HG03060 (cell line): ENCODE data around the gene CAPS.

ENCODE experiments used
- ATAC-seq: cut with Tn5 transposase; IDR thresholded peaks from one replicate; pipeline ENCODE4 v1.9.1; 2021; ENCODE audit warnings: low read depth, moderate number of reproducible peaks; ENCODE audit not compliant: unreplicated experiment

Gene CAPS

GRCh38 chr19:5891938-5892771 is 21.9 kb upstream of the CAPS start:
- no peak for ATAC-seq

DNA sequence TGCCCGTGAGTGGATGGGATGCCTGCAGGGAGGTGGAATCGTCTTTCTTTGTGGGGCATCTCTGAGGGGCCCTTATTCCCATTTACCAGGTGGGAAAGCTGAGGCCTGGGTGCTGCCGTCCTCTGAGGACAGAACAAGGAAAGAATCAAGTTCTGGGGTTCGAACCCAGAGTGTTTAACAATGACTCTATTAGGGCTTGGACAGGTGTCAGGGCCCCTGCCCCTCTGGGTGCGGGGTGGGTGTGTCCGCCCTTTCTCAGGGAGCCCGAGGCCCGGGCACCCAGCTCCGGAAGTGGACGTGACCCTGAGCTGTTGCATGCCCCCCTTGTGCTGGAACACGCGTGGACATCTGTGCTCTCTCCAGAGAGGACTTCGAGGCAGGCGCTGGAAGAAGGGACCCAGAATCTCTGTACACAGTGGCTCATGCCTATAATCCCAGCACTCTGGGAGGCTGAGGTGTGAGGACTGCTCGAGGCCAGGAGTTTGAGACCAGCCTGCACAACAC is 21.2 kb upstream of the CAPS start:
- no peak for ATAC-seq

DNA sequence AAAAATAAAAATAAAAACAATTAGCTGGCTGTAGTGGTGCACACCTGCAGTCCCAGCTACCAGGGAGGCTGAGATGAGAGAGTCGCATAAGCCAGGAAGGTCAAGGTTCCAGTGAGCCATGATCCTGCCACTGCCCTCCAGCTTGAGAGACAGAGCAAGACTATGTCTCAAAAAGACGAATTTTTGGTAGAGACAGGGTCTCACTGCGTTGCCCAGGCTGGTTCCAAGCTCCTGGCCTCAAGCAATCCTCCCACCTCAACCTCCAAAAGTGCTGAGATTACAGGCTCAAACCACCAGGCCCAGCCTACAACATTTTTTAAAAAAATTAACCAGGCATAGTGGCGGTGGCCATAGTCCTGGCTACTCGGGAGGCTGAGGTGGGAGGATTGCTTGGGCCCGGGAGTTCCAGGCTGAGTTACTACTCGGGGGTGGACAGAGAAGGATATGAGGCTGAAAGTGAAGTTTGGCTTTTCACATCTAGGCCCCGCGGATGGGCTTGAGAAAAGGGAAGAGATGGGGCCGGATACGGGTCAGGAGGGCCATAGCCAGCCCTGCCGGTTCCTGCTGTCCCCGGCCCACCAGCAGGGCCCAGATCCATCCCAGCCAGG is 20.7 kb upstream of the CAPS start:
- no peak for ATAC-seq

DNA sequence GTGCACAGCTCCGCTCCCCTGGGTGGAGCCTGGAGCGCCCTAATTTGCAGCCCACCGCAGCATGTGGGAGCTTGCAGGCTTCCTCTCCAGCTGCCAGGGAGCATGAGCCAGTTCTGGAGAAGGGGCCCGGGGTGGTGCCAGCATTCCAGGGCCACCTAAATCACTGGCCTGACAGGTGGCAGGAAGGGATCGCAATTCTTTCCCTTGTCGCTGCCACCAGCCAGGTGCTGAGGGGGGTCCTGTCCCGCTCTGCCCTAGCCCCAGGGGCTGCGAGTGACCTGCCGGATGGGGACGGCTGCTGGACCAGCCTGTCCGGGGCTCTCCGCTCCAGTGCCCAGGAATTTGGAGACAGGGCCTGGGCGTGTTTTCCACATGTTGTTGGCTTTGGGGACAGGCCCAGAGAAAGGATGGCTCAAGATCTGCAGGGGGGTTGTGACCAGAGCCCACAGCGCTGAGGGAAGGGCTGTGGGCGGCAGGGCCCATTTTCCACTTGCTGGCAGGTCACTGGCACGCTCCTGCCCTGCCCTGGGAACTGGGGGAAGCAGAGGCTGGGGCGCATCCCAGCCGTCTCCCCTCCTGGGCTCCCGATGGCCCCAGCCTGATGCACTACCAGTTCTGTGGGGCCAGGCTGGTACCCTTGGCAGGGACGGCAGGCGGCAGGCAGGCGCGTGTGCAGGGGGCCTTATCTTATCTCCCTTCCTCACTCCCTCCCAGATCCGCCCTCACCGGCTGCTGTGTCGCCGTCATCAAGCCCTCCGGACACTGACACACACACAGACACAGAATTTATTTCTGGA is 19.9 kb upstream of the CAPS start:
- no peak for ATAC-seq

GRCh38 chr19:5894704-5895349 is 19.2 kb upstream of the CAPS start:
- ATAC-seq, result no peak

DNA sequence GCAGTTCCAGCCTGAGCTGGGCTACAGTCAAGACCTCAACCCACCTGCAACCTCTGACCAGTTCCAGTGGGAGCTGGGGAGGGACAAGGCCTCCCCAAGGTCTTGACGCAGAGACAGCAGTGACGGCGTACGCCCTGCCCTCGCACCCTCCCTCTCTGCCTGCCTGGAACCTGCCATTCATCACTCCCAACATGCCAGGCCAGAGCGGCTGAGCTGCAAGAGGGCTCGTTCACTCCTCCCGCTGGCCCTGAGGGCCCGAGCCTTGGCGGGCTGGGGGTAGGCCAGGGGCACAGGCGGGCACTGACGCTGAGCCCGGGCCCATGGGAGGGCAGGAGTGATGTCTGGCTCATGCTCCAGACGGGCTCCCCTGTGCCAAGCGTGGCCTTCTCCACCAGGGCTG is 18.6 kb upstream of the CAPS start:
- ATAC-seq, result no peak

DNA sequence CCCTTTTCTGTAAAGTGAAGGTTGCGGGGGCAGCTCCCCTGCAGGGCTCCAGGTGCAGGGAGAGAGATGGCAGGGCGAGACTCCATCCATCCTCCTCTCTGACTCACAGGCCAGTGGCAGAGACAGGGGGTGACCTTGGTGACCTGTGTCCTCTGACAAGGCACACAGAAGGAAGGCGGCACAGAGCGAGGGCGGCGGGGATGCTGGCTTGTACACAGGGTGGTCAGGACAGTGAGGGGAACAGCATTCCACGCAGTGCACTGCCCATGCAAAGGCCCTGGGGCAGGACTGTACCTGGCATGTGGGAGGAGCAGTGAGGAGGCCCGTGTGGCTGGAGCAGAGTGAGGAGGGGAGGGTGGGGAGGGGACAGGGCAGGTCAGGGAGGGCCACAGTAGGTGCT is 18.2 kb upstream of the CAPS start:
- no peak for ATAC-seq

GRCh38 chr19:5896365-5897076 is 17.5 kb upstream of the CAPS start:
- no peak for ATAC-seq

DNA sequence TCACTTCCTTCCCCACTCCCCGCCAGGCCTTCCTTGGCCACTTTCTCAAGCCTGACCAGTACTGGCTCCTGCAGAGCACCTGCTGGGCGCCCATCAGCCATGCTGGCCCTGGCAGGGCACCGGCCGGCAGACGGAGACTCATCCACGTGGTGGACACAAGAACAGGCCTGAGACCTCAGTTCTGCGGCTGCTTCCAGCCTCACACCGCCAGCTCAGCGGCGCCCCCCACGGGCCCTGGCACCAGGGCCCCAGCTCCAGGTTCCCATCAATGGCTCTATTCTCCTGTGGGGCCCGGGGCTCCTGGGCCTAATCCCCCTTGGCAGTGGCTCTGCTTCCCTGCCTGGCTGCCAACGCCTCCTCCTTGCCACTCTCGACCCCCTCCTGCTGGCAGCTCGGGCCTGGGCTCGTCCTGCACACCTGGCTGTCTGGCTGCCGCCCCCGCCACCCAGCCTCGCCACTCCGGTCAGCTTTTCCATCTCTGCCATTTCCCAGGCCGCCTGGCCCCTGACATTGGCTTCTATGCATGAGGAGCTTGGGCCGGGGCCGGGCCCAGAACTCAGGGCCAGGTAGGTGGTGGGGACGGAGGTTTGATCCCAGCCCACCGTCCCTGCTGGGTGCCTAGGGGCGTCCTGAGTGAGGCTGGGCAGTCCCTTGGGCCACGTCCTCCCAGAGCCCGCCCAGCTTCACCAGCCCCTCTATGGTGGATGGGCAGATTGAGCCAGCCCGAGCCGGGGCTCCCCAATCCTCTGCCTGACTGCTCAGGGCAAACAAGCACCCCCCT is 16.7 kb upstream of the CAPS start:
- ATAC-seq, result no peak

DNA sequence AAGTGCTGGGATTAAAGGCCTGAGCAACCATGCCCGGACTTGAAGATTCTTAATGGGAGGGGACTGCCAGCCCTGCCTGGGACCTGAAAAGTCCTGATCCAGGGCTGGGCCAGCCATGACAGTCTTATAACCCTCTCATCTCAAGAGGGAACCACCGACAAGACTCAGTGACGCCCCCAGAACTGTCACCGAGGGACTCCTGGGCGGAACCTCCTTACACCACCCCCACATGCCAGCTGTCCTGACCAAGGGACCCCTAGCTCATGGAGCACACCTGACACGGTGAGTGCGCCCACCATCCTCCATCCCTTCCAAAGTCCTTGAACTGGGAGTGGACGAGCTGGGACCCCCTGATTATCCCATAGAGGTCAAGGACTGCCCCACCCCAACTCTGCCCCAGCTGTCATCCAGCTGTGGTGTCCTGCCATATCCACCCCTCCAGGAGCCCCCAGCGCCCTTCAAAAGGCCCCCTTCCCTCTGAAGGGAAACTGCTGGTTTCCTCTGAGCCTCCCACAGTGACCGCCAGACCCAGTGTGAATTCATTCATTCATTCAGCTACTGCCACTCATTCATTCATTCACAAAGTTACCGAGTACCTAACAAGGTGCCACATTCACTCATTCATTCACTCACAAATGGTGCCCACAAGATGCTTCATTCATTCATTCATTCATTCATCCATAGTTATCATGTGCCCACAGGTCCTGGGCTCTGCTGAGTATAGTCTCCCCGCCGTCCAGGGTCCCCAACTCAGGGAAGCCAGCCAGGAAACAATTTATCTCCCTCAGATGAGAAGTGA is 14.1 kb upstream of the CAPS start:
- ATAC-seq, result no peak

GRCh38 chr19:5900976-5901375 is 13.1 kb upstream of the CAPS start:
- ATAC-seq, result no peak

GRCh38 chr19:5903056-5903623 is 10.9 kb upstream of the CAPS start:
- ATAC-seq, result no peak

DNA sequence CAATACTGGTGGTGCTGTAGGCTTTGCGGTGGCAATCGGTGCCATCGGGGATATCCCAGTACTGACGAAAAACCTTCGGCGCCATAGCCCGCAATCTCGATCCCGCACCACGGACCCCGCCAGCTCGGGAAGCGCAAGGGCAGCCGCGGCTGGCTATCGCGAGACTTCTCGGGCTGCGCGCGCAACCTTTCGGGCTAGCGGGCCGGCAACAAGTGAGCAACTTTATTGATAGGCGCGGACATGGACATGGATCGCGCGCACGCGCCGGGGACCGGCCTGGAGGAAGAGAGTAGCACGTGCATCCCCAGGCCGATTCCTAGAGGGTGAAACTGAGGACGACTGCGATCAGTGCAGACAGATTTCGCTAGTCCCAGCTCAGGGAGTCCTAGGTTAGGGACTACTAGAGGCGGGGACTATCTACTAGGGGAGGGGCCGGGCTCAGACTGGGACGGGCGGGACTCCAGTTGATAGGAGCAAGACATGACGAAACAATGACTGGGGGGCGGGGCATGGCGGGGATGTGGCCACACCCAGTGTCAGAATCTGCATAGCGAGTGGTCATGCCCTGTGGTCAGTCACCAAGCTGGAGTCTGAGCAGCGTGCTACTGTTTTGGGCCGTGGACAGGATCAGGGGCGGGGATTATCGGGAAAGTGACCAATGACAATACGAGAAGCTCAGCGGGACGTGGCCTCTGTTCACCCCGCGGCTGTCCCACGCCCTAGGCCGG is 10.3 kb upstream of the CAPS start, which contains the start of gene NDUFA11:
Gene NDUFA11 (minus strand): TSS at position 167 of the 728 bp plus-strand sequence. CDS start 82 bp downstream, at position 85.
- ATAC-seq, result peak; percentile 15

GRCh38 chr19:5904352-5905113 is 9.5 kb upstream of the CAPS start, which contains the start of gene VMAC:
Gene VMAC, plus strand, starts transcription at chr19:5904872. Its CDS starts 19 bp downstream, at chr19:5904891.
- peak; percentile 76 for ATAC-seq

DNA sequence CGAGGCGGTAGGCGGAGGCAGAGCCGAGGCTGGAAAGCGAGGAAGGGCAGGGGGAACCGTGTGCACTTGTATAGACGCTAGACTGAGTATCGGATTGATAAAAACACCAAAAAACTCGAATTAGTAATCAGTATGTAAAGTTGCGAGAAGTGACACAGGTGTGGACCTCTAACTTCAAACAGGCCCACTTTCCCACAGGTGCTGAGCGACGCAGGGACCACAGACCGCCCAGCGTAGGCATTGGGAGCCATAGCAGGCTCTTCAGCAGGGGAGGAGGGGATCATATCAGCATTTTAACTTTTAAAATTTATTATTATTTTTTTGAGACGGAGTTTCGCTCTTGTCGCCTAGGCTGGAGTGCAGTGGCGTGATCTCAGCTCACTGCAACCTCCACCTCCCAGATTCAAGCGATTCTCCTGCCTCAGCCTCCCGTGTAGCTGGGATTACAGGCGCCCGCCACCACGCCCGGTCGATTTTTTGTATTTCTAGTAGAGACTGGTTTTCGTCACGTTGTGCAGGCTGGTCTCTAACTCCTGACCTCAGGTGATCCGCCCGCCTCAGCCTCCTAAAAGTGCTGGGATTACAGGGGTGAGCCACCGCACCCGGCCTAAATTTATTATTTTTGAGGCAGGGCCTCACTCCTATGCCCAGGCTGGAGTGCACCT is 8.8 kb upstream of the CAPS start:
- no peak for ATAC-seq

DNA sequence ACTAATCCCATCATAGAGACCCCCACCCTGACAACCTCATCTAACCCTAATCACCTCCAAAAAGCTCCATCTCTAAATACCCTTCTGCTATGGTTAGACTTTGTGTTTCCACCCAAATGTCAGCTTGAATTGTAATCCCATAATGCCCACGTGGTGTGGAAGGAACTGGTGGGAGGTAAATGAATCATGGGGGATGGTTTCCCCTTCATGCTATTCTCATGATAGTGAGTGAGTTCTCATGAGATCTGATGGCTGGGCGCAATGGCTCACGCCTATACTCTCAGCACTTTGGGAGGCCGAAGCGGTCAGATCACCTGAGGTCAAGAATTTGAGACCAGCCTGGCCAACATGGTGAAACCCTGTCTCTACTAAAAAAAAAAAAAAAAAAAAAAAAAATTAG is 6.8 kb upstream of the CAPS start:
- ATAC-seq, result no peak
